Measurements from ENCODE around the gene DOCK2.
"Not testable (repeated sequence)": the region's sequence is repeated elsewhere in the genome, so short reads cannot be mapped to it uniquely, and the experiment has no call there.

Gene DOCK2
- total RNA-seq: 417 reads per million, percentile 97 among the genes with 10 or more reads in this experiment

- DNase-seq: peak; percentile 44
Measured at GRCh38 chr5:169637085-169637548, at the start of gene DOCK2. TSS of gene DOCK2 (plus strand) at chr5:169637275. CDS start at chr5:169637327, 52 bp downstream.

- no peak for DNase-seq
Measured at GRCh38 chr5:169590602-169591001, 46.5 kb upstream of the DOCK2 start.

GRCh38 chr5:169591636-169592035 lies 45.4 kb upstream of the DOCK2 start:
- DNase-seq: no peak

- no peak for DNase-seq
Measured at GRCh38 chr5:169592937-169593650, 44.0 kb upstream of the DOCK2 start.

- no peak for DNase-seq
Measured at GRCh38 chr5:169595172-169595820, 41.8 kb upstream of the DOCK2 start.

GRCh38 chr5:169599451-169599850 lies 37.6 kb upstream of the DOCK2 start:
- DNase-seq: no peak

- DNase-seq: no peak
Measured at GRCh38 chr5:169602535-169602934, 34.5 kb upstream of the DOCK2 start.

- DNase-seq: no peak
Measured at GRCh38 chr5:169606279-169606678, 30.8 kb upstream of the DOCK2 start.

GRCh38 chr5:169607882-169608281 lies 29.2 kb upstream of the DOCK2 start:
- DNase-seq: no peak

- DNase-seq: no peak
Measured at GRCh38 chr5:169609716-169610115, 27.4 kb upstream of the DOCK2 start.

GRCh38 chr5:169610606-169611005 lies 26.5 kb upstream of the DOCK2 start:
- DNase-seq: no peak

- DNase-seq: no peak
Measured at GRCh38 chr5:169615561-169615960, 21.5 kb upstream of the DOCK2 start.

GRCh38 chr5:169624307-169624706 lies 12.8 kb upstream of the DOCK2 start:
- not testable (repeated sequence) for DNase-seq

- no peak for DNase-seq
Measured at GRCh38 chr5:169626779-169627178, 10.3 kb upstream of the DOCK2 start.

GRCh38 chr5:169627551-169627950 lies 9.5 kb upstream of the DOCK2 start:
- no peak for DNase-seq

GRCh38 chr5:169628892-169629291 lies 8.2 kb upstream of the DOCK2 start:
- no peak for DNase-seq

- no peak for DNase-seq
Measured at GRCh38 chr5:169629847-169630548, 7.1 kb upstream of the DOCK2 start.

- DNase-seq: no peak
Measured at GRCh38 chr5:169631360-169631759, 5.7 kb upstream of the DOCK2 start.

GRCh38 chr5:169632946-169633345 lies 4.1 kb upstream of the DOCK2 start:
- no peak for DNase-seq

GRCh38 chr5:169634606-169635005 lies 2.5 kb upstream of the DOCK2 start:
- DNase-seq: no peak

GRCh38 chr5:169635936-169636335 lies 1.1 kb upstream of the DOCK2 start:
- no peak for DNase-seq

GRCh38 chr5:169636477-169637084 lies 494 bp upstream of the DOCK2 start:
- no peak for DNase-seq

GRCh38 chr5:169637549-169638121 lies 560 bp downstream of the DOCK2 start:
- peak; percentile 51 for DNase-seq
